Endothelial cell of umbilical vein (primary cell): ENCODE results near the gene DCAF11.

Experiments
- CTCF ChIP-seq, 2 donors: IDR thresholded peaks; 1 replicate in 1 of 2; 2 replicates in 1 of 2; pipeline ENCODE4 v1.5.1; 2011; ENCODE audit warnings: low read length in 2 of 2, mild to moderate bottlenecking in 2 of 2, moderate library complexity in 2 of 2, control low read depth in 1 of 2, inconsistent platforms in 1 of 2, low read depth in 1 of 2; ENCODE audit not compliant: insufficient read depth in 1 of 2; ENCODE audit errors: extremely low read depth in 1 of 2
- EZH2 ChIP-seq: IDR thresholded peaks from 2 replicates; pipeline ENCODE4 v1.6.1; 2012; ENCODE audit warnings: borderline replicate concordance, low read depth, mild to moderate bottlenecking, moderate library complexity, low read length, inconsistent platforms; ENCODE audit not compliant: severe bottlenecking
- FOS ChIP-seq: IDR thresholded peaks from 2 replicates; pipeline ENCODE4 v1.6.1; 2011; ENCODE audit warnings: mild to moderate bottlenecking, low read length, moderate library complexity, borderline replicate concordance; ENCODE audit not compliant: insufficient read depth
- GATA2 ChIP-seq: IDR thresholded peaks from 2 replicates; pipeline ENCODE4 v1.7.0; 2011; ENCODE audit warnings: low read depth, mild to moderate bottlenecking, moderate library complexity, mixed read lengths, low read length; ENCODE audit not compliant: insufficient read length, insufficient read depth
- JUN ChIP-seq: IDR thresholded peaks from 2 replicates; pipeline ENCODE4 v1.6.1; 2011; ENCODE audit warnings: borderline replicate concordance, low read depth; ENCODE audit not compliant: insufficient read length, insufficient read depth
- MYC ChIP-seq: IDR thresholded peaks from one replicate; pipeline ENCODE4 v1.6.1; 2011; ENCODE audit warnings: mild to moderate bottlenecking, low read depth, low read length
- POLR2A ChIP-seq: IDR thresholded peaks from 2 replicates; pipeline ENCODE4 v1.6.1; 2012; ENCODE audit warnings: low read depth, mild to moderate bottlenecking, control low read depth, low read length
- POLR2AphosphoS5 ChIP-seq: IDR thresholded peaks from 2 replicates; pipeline ENCODE4 v1.6.1; 2012; ENCODE audit warnings: low read depth, mild to moderate bottlenecking, control low read depth, low read length, moderate library complexity; ENCODE audit not compliant: insufficient read depth
- TF ChIP-seq, protein P1 (sequence below): IDR thresholded peaks from 2 replicates; pipeline ENCODE4 v1.6.1; 2011; ENCODE audit not compliant: insufficient read depth, insufficient read length

GRCh38 chr14:24074625-24075484 is 39.7 kb upstream of the DCAF11 start:
- TF ChIP-seq POLR2A = no peak
- no peak for TF ChIP-seq CTCF (IDR thresholded peaks at IDR 0.05; ENCODE audit: extremely low read depth in 1 of 2, insufficient read depth in 1 of 2, low read depth in 1 of 2, low read length in 2 of 2)
- no peak for TF ChIP-seq EZH2
- no peak for TF ChIP-seq MYC
- TF ChIP-seq, protein P1, sequence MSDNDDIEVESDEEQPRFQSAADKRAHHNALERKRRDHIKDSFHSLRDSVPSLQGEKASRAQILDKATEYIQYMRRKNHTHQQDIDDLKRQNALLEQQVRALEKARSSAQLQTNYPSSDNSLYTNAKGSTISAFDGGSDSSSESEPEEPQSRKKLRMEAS = no peak
- TF ChIP-seq POLR2AphosphoS5 = no peak
- TF ChIP-seq JUN = no peak
- no peak for TF ChIP-seq FOS
- no peak for TF ChIP-seq GATA2
